ENCODE measurements around the gene DOCK7. TPM values are rescaled to one million over a fixed set of nuclear protein-coding genes. Genes with fewer than 3 reads are reported as not detected.
"Not testable (repeated sequence)": the region's sequence is repeated elsewhere in the genome, so short reads cannot be mapped to it uniquely, and the experiment has no call there.

Gene DOCK7
- polyA plus RNA-seq (ENCODE audit: insufficient read length in 4 of 4) = 10 to 100 TPM; 51.5 to 61.5 (median 56.5) TPM

GRCh38 chr1:62687903-62688686 is at the start of gene DOCK7:
TSS of gene DOCK7 (minus strand) at chr1:62688386. CDS start at chr1:62688264, 122 bp downstream.
- peak in 3 of 4 donors; percentile 63 to 76 (median 71) for DNase-seq (ENCODE audit: low read depth in 4 of 4, low spot score in 2 of 4)

- DNase-seq (ENCODE audit: low read depth in 4 of 4, low spot score in 2 of 4) = no peak
These were observed 47.4 kb upstream of the DOCK7 start for GRCh38 chr1:62735491-62736171.

- DNase-seq (ENCODE audit: low read depth in 4 of 4, low spot score in 2 of 4) = no peak
These were observed 44.1 kb upstream of the DOCK7 start for GRCh38 chr1:62732331-62732730.

GRCh38 chr1:62728963-62729362 is 40.8 kb upstream of the DOCK7 start:
- no peak for DNase-seq (ENCODE audit: low read depth in 4 of 4, low spot score in 2 of 4)

- no peak for DNase-seq (ENCODE audit: low read depth in 4 of 4, low spot score in 2 of 4)
These were observed 39.6 kb upstream of the DOCK7 start for GRCh38 chr1:62727656-62728407.

- DNase-seq (ENCODE audit: low read depth in 4 of 4, low spot score in 2 of 4) = no peak
These were observed 37.8 kb upstream of the DOCK7 start for GRCh38 chr1:62726011-62726442.

GRCh38 chr1:62725255-62725654 is 37.1 kb upstream of the DOCK7 start:
- no peak for DNase-seq (ENCODE audit: low read depth in 4 of 4, low spot score in 2 of 4)

GRCh38 chr1:62724430-62724829 is 36.2 kb upstream of the DOCK7 start:
- no peak for DNase-seq (ENCODE audit: low read depth in 4 of 4, low spot score in 2 of 4)

- DNase-seq (ENCODE audit: low read depth in 4 of 4, low spot score in 2 of 4) = no peak
These were observed 35.7 kb upstream of the DOCK7 start for GRCh38 chr1:62723883-62724282.

- DNase-seq (ENCODE audit: low read depth in 4 of 4, low spot score in 2 of 4) = no peak
These were observed 34.6 kb upstream of the DOCK7 start for GRCh38 chr1:62722796-62723195.

GRCh38 chr1:62720946-62721554 is 32.9 kb upstream of the DOCK7 start:
- DNase-seq (ENCODE audit: low read depth in 4 of 4, low spot score in 2 of 4) = no peak

GRCh38 chr1:62718400-62718799 is 30.2 kb upstream of the DOCK7 start:
- DNase-seq (ENCODE audit: low read depth in 4 of 4, low spot score in 2 of 4) = not testable (repeated sequence)

GRCh38 chr1:62717483-62717882 is 29.3 kb upstream of the DOCK7 start:
- DNase-seq (ENCODE audit: low read depth in 4 of 4, low spot score in 2 of 4) = no peak

- DNase-seq (ENCODE audit: low read depth in 4 of 4, low spot score in 2 of 4) = no peak
These were observed 28.2 kb upstream of the DOCK7 start for GRCh38 chr1:62716397-62716796.

GRCh38 chr1:62712336-62713243 is 24.4 kb upstream of the DOCK7 start:
- DNase-seq (ENCODE audit: low read depth in 4 of 4, low spot score in 2 of 4) = no peak

GRCh38 chr1:62707744-62708120 is 19.5 kb upstream of the DOCK7 start:
- no peak for DNase-seq (ENCODE audit: low read depth in 4 of 4, low spot score in 2 of 4)

- DNase-seq (ENCODE audit: low read depth in 4 of 4, low spot score in 2 of 4) = no peak
These were observed 19.0 kb upstream of the DOCK7 start for GRCh38 chr1:62706985-62707743.

- DNase-seq (ENCODE audit: low read depth in 4 of 4, low spot score in 2 of 4) = not testable (repeated sequence)
These were observed 10.0 kb upstream of the DOCK7 start for GRCh38 chr1:62698161-62698560.

- DNase-seq (ENCODE audit: low read depth in 4 of 4, low spot score in 2 of 4) = not testable (repeated sequence)
These were observed 6.3 kb upstream of the DOCK7 start for GRCh38 chr1:62694479-62694878.

All from left renal cortex interstitium (tissue), 4 donors.